ENCODE data around the gene PARD6G. TPM values are rescaled to one million over a fixed set of nuclear protein-coding genes. Genes with fewer than 3 reads are reported as not detected.

Gene PARD6G
- polyA plus RNA-seq, 3 donors, result 30.2 to 31.0 (median 31.0) TPM

DNA sequence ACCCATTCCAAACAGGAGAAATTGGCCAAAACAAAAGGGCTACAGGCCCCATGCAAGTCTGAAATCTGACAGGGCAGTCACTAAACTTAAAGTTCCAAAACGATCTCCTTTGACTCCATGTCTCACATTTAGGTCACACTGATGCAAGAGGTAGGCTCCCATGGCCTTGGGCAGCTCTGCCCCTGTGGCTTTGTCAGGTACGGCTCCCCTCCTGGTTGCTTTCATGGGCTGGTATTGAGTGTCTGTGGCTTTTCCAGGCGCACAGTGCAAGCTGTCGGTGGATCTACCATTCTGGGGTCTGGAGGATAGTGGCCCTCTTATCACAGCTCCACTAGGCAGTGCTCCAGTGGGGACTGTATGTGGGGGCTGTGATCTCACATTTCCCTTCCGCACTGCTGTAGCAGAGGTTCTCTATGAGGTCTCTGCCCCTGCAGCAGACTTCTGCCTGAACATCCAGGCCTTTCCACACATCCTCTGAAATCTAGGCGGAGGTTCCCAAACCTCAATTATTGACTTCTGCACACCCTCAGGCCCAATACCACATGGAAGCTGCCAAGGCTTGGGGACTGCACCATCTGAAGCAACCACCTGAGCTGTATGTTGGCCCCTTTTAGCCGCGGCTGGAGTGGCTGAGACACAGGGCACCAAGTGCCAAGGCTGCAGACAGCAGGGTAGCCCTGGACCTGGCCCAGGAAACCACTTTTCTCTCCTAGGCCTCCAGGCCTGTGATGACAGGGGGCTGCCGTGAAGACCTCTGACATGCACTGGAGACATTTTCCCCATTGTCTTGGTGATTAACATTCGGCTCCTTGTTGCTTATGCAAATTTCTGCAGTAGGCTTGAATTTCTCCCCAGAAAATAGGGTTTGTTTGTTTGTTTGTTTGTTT is 28.7 kb downstream of the PARD6G start:
- DNase-seq (ENCODE audit: low read depth in 3 of 3, low spot score in 2 of 3), result no peak

DNA sequence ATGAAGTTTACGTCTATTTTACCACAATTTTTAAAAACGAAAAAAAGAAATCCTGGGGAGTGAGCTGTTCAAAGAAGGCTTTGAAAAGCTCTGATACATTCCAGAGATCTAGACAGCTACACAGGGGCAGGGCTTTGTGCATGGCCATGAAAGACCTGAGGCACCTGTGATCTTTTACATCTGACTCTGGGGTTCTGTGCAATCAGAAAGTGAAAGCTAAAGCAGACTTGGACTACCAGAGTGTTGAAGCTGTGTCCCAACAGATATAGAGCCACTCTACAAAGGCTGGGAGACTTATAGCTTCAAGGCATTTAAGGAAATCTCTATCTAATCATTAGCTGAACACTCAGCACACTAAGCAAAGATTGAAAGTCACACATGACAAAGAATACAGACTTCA is 34.1 kb downstream of the PARD6G start:
- no peak for DNase-seq (ENCODE audit: low read depth in 3 of 3, low spot score in 2 of 3)

DNA sequence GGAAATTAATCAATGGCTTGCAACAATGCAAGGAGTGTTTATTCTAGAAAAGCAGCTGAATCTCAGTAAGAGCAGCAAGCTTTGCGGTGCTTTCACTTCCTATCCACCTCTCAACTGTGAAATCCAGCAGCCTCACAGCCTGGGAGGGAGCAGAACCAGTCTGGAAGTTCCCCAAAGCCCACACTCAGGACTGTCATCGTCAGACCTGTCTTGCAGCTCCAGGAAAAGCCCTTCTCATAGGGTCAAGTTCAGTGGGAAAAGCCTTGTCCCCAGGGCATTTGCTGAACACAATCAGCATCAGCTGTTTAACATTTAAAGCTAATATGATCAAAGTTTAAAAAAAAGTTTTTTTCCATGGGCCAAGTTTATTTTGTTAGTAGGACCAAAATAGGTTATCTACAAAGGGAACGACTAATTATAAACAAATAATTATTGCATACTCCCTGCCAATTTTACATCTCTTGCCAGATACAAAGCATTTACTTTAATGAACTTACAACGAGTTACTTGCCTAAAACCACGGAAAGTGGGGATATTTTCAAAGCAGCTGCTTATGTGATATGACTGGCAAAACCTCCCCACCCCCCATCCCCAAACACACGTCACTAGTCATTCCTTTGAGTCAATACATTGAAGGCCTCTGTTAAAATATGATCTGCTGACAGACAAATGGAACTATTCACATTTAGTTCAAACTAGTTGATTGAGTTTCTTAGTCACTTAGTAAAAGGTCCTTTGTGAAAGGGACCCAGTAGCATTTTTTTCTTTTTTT is 36.8 kb downstream of the PARD6G start:
- DNase-seq (ENCODE audit: low read depth in 3 of 3, low spot score in 2 of 3), result no peak

DNA sequence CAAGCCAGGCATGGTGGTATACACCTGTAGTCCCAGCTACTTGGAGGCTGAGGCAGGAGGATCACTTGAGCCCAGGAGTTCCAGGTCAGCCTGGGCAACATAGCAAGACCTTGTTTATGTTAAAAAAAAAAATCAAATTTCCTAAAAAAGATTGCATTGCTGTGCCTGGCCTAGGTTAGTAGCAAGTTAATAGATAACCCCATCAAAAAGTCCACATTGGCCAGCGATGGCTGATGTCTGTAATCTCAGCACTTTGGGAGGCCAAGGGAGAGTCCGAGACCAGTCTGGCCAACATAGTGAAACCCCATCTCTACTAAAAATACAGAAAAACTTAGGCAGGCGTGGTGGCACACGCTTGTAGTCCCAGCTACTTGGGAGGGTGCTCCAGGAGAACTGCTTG is 38.7 kb downstream of the PARD6G start:
- no peak for DNase-seq (ENCODE audit: low read depth in 3 of 3, low spot score in 2 of 3)

DNA sequence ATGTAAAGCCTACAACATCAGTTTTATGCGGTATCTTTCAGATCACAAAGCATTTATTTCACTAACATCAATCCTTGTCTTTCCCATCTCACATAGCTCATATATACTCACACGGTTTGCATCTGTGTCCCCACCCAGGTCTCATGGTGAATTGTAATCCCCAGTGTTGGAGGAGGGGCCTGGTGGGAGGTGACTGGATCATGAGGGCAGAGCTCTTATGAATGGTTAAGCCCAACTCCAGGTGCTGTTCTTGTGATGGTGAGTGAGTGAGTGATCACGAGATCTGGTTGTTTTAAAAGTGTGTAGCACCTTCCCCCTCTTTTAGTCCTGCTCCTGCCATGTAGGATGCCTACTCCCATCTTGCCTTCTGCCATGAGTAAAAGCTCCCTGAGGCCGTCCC is 42.0 kb downstream of the PARD6G start:
- DNase-seq (ENCODE audit: low read depth in 3 of 3, low spot score in 2 of 3), result no peak

DNA sequence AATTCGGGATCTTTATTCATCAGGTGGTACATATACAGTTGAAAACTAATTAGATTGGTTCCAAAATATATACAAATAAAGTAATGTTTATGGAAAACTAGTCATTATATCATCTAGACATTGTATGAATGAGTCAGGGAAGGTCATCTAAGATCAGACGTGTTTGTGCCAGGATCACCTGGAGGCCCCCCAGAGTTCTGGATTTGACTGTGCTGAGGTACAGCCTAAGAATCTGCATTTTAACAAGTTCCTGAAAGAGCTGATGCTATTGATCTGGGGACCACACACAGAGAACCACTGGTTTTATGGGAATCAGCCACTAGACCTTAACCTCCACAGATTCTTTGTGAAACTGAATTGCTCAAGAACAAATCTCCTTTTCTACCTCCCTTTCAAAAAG is 43.2 kb downstream of the PARD6G start:
- DNase-seq (ENCODE audit: low read depth in 3 of 3, low spot score in 2 of 3), result no peak

DNA sequence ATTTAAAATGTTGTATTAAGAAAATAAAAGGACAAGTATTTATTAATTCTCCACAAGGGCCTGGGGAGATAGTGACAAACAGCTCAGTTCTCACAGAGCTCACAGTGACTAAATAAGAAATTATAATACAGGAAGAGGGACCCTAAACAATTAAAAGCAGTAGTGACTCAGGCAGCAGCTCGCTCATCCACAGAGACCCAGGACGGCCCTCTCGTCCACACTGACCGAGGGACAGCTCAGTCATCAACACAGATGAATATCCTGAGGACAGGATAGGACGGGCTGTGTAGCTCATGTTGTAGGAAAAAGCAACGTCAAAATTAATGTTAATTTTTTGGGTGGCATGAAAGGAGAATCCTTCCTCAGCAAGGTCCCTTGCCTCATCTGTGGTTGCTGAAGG is 44.1 kb downstream of the PARD6G start:
- DNase-seq (ENCODE audit: low read depth in 3 of 3, low spot score in 2 of 3), result no peak

DNA sequence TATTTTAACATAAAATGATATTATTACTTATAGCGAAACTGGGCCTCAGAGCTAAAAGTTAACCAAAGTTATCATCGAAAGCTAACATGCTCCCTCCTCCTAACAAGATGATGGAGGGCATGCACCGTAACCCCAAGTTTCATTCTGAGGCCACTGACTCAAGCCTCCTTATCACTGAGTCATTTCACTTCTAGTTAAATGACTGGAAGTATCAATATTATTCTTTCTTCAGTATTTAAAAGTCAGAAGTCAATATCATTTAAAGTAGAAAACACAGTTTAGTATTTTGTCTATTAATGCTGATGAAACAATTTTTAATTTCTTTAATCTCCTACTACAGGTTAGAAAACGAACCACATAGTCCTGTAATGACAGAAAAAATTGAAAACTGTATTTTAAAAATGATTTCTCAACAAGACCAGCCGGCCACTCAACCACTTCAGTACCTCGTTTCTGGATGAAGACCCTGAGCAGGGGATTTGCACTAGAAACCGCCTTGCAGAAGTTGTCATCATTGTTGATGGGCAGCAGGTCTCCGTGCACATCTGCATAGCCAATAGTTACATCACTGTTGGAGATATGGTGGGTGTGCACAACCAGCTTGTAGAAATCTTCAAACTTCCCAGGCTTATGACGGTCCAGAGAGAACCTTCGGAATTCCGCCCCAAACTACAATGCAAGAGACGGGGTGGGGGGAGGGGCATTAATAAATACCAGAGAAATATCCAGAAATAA is 44.9 kb downstream of the PARD6G start:
- DNase-seq (ENCODE audit: low read depth in 3 of 3, low spot score in 2 of 3), result no peak

DNA sequence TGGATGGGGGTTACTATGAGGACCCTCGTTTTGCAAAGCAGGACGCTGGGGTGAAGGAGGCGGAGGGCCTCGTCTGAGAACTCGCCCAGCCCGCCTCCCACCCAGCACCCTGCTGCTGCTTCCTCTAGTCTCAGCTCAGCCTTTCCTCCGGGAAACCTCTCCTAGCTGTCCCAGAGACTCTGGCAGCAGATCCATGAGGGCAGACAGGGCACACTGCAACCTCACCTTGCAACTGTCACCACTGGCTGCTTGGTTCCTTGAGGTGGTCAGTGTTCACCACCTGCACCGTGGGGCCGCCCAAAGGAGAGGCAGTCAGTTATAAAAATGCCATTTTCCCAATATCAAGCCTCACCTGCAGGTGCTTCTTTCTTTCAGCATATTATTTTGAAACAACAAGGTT is 45.6 kb downstream of the PARD6G start:
- DNase-seq (ENCODE audit: low read depth in 3 of 3, low spot score in 2 of 3), result no peak

DNA sequence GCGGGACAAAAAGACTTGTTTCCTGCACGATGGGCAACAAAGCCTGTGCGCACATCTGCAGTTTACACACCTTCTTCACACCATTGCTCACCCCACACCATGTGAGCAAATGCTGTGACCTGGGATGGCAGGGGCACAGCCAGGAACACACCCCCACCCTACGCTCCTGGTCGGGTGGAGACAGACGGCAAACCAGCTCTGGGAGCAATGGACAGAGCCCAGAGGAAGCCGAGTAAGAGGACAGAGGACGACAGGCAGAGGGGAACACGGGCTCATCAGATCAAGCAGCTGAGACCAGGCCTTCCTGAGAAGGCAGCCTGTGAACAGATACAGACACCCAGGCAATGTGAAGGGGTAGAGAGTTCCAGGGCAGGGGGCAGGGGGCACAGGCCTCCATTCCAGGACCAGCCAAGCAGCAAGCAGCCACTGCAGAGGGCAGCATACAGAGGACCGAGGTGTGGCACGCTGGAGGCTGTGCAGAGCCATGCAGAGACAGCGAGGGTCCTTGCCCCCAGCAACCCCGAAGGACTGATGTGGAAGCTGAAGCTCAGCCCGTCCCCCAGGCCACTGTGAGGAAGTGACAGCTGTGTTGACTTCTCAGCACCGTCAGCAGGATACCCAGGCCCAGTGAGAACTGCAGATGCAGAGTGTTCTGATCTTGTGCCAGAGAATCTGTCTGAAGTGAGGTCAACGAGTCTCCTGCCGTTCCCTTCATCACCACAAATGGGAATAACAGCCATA is 46.2 kb downstream of the PARD6G start:
- no peak for DNase-seq (ENCODE audit: low read depth in 3 of 3, low spot score in 2 of 3)

DNA sequence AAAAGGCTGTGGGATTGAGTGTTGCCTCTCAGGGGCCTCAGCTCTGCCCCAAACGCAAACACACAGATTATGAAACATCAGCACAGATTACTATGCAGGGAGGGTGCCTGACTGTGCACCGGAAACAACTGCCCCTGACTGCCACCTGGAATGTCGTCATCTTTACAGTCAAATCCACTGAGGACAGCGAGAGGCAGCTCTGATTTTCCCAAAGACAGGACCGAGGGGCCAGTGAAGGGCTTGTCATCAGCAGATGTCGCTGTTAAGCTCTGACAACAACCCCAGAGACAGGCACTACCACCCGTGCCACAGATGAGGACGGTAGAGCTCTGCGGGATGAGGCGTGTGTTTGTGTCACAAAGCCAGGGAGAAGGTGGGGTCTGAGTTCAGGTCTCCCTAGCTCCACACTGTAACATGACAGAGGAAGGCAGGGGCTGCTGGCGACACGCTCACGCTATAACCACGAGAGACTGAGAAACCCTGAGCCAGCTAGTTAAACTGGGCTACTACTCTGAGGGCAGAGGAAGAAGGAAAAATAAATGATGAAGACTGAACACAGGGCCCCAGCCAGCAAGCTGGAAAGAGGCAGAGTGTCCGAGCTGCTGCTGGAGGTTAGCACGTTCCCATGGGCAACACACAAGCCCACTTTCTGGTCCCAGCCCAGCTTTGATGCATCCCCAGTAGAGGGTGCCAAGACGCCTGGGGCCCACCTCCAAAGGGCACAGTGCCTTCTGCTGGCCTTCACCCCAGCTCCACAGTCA is 47.0 kb downstream of the PARD6G start:
- DNase-seq (ENCODE audit: low read depth in 3 of 3, low spot score in 2 of 3), result no peak

DNA sequence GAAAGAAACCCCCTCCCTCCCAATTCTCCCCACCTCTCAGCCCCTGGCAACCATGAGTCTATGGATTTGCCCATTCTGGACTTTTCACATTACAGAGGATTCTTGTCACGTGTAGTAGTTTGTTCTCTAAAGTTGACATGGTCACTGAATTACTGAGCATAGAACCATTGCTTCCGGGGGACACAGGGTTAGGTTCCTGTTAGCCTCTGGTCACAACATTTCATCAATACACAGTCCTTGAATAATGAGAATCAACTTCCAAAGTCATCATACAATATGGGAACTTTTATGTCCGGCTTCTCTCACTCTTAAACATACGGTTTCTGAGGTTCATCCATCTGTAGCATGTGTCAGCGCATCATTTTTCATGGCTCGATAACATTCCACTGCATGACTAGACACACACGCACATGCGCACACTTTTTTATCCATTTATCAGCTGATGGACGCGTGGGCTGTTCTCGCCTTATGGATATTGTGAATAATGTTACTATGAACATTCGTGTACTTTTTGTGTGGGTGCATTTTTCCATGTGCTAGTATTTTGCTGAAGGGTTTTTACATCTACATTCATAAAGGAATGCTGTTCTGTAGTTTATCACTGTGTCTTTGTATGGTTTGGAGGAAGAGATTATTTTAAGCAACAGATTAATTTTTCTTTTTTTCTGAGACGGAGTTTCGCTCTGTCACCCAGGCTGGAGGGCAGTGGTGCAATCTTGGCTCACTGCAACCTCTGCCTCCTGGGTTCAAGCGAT is 48.1 kb downstream of the PARD6G start:
- DNase-seq (ENCODE audit: low read depth in 3 of 3, low spot score in 2 of 3), result no peak

DNA sequence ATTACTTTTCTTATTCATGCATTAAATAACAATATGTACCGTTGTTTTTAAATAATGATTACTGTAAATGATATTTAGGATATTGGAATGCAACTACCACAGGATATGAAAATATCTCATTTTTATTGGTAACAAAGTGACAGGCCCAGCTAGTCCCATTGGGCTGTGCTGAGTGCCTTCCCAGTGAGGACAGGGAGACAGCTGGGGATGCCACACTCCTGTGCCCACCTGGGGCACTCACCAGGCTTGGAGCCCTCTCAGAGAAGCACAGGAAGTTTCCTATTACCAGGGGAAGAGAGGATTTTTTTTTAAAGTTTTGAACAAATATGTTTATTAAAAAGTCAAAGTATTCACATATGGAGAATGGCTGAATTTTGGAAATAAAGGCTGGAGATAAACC is 48.9 kb downstream of the PARD6G start:
- DNase-seq (ENCODE audit: low read depth in 3 of 3, low spot score in 2 of 3), result no peak

DNA sequence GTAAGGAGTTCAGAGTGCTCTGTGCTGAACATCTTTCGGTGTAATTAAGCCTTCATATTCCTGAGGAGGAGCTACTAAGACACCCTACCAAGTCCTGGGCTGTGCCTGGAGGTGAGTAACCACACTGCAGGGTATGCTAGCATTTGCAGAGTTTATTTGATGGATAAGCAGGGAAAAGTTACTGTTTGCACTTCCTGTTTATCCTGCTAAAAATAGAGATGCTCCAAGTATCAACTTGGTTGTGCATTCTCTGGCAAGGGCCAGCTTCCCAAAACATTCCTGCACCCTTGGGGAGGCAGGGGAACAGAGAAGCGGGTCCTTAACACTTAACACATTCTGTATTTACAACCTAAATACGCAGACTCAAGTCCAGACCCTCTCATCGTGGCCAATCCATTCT is 49.8 kb downstream of the PARD6G start:
- DNase-seq (ENCODE audit: low read depth in 3 of 3, low spot score in 2 of 3), result no peak

DNA sequence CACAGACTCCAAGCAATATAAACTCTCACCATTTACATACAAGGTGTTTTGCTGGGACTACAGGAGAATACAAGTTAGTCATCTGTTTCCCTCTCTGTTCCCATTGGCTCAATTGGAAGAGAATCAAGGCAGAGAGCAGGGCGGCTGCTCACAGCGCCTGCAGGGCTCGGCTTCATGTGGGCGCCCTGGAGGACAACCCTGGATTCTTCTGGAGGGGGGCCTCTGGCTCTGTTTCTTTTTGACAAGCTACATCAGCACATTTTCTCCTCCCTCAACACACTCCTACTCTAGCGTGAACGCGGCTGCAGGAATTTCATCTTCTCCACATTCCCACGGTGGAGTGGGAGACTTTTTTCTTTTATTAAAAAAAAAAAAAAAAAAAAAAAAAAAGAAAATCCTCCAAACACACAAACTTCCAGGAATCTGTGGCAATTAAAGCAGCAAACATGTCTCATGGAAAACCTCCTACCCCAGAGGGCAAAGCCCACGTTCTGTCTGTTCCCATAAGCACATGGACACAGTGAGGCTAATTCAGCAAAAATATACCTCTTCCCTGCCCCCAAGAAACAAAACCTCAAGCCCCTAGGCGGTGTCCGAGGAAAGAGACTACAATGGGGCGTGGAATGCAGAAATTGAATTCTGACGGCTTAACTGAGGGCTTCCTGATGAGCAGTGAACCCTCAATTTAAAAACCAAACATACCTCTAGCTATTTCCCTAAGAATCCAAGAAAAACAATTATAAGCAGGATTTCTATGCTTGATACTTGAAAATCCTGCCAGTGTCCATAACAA is 50.6 kb downstream of the PARD6G start:
- no peak for DNase-seq (ENCODE audit: low read depth in 3 of 3, low spot score in 2 of 3)

DNA sequence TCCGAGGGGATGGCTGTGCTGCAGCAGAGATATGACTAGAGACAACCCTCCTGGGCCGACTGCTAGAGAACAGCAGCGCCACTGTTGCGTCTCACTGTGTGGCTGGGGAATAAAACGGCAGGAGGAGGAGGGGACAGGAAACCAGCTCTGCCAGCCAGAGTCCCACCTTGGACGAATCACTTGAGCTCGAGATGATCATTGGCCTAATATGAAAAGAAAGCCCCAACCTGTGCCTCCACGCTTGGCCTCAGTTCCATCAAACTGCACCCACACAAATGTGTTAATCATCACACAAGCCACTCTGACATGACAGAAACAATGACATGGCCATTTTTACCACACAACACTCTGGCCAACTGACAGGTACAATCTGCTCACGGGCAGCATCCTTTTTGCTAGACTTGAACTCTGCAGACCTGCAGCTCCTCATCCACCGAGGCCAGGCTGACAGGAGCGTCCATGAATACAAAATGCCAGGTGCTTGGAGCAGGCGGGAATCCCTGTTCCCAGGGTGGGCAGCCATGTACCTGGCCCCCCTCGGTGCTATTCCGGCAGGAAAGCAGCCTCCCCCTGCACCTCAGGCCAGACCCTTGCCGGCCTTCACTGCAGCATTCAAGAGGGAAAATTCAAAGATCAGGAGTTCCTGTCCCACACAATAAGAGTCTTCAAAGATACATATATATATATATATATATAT is 52.3 kb downstream of the PARD6G start:
- DNase-seq (ENCODE audit: low read depth in 3 of 3, low spot score in 2 of 3), result no peak

DNA sequence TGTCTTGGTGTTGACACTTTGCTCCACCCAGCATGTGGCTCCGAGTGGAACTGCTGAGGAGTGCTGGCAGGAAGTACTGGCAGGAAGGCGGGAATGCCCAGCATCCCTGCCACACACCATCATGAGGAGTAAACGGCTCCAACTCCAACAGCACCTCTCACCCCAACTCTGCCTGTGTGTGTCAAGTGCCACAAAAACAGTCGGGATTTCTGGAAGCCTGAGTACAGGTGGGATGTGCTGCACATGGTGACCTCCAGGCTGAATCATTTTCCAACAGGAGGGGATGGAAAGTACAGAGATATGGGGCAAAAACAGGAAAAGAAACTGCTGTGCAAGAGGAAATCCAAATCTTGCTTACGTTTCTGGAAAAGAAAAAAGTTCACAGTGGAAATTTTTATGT is 53.6 kb downstream of the PARD6G start:
- DNase-seq (ENCODE audit: low read depth in 3 of 3, low spot score in 2 of 3), result no peak

Data from right renal cortex interstitium (tissue), 3 donors.